Stimulated activated CD8-positive, alpha-beta memory T cell treated with anti-CD3 and anti-CD28 coated beads, Interleukin-12 subunit alpha, Interleukin-12 subunit beta, amount 100 ng/mL, for 24 hours (primary cell): Measurements from ENCODE around the gene NPC2.
"Not testable (repeated sequence)": the region's sequence is repeated elsewhere in the genome, so short reads cannot be mapped to it uniquely, and the experiment has no call there.

Source experiments
- DNase-seq: peaks from one replicate; pipeline ENCODE4 v3.0.0-alpha.2; 2020; ENCODE audit errors: extremely low read depth

Gene NPC2

DNA sequence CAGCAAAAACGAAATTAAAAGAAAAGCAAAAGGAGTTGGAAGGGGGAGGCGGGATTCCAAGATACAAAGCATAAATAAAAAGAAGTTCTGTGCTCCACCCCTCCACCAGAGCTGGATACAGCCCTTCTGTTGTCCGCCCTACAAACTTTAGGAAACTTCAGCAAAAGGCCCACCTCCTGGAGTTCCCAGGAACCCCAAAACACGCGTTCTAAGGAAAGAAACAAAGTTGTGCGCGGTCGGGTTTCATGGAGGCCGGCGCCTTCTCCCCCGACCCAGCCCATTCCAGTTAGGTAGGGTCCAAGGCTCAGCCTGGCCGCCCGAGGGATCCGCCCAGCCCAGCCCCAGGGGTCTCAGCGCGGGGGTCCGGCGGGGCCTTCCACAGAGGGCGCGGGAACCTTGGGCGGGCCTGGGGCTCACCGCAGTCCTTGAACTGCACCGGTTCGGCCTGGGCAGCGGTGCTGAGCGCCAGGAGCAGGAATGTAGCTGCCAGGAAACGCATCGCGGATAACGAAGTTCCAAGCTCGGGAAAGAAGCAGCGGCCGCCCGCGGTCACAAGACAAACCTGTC is at the start of gene NPC2:
NPC2 (minus strand) TSS at position 530 of the 567 bp plus-strand sequence; CDS start at position 499, 31 bp downstream.
- DNase-seq = no peak

DNA sequence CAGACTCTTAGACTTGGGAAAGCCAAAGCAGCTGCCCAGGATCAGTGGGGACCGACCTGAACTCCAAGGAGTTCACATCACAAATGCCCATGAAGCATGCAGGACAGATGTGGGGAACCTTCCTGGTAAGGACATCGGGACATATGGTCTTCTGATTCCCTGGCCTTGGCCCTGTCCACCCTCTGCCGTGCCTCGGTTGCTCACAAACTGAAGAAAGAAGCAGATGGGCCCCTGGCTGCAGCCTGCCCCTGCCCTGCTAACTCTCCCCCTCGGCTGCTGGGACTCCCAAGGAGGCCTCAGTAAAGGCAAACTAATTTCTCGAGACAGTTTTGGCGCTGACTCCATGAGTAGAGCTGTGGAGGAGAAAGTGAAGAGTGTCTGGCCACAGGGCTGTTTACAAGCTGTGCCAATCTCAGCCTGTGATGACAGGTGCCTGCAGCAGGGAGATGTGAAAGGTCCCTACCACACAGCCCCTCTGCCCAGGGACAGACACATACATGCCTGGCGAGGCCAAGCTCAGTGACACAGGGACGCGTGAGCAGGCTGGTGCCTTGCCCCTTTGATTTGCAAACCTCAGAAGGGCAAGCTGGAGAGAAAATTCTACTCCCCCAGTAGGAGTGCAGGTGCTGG is 49.1 kb upstream of the NPC2 start:
- no peak for DNase-seq

DNA sequence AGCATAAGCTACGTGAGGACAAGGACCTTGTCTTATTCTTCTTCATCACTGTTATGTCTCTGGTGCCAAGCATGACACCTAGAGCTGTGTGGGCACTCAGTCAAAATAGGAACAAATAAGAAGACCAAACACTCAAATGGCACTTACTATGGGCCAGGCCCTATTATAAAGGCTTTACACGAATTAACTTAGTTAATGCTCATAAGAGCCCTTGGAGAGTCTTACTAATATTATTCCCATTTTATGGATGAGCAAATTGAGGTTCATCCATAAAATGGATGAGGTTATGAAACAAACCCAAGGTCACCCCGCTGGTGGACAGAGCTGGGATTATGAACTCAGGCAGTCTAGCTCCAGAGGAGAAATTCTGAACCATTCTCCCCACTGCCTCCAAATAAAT is 48.1 kb upstream of the NPC2 start:
- no peak for DNase-seq

DNA sequence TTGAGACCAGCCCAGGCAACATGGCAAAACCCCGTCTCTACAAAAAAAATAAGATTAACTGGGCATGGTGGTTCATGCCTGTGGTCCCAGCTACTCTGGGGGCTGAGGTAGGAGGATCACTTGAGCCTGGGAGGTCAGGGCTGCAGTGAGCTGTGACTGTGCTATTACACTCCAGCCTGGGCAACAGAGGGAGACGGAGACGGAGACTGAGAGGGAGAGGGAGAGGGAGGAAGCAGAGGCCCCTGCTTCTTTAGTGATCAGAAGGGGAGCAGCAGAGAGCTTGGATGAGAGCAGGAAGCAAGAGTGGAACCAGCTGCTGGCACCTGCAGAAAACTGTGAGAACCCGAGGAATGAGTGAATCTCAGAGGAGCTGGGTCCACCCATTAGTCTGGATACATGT is 46.4 kb upstream of the NPC2 start:
- no peak for DNase-seq

DNA sequence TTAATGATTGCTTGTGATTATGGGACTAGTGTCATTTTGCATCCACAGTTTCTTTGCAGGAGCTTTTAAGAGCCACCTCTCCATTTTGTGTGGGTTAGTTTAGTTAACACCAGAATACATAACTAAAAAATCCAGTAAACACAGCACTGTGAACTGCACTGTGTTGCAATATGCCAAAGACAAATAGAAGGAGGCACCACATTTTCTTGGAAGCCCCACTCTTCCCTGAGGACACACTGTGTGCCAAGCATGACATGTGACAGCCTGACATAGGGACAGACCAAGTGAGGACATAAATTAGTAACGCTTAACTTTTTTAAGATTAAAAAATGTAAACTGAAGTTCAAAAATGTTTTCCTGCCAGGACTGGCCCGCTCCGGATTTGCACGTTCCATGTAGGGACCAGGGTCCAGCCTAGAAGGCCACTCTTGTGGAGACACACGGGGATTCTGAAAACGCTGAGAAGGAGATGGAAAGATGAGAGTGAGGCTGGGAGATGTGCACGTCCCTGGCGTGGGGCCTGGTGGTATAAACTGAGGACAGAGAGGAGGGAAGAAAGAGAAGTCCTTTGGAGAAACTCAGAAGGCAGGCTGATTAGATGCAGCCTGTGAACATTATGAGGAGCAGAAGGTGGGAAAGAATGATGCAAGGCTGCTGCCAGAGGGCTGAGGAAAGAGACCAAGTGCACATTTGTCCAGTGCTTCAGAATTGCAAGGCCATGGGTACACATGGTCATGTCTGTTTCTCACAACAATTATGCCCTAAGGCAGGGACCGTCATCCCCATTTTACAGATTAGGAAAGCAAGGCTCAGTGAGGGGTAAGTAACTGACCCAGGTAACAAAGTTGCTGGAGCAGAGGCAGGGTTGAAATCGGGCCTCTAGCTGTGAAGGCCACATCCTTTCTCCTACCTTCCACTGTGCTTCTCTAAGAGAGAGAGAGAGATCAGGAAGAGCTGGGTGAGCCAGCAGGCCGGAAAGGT is 45.6 kb upstream of the NPC2 start:
- DNase-seq = no peak

DNA sequence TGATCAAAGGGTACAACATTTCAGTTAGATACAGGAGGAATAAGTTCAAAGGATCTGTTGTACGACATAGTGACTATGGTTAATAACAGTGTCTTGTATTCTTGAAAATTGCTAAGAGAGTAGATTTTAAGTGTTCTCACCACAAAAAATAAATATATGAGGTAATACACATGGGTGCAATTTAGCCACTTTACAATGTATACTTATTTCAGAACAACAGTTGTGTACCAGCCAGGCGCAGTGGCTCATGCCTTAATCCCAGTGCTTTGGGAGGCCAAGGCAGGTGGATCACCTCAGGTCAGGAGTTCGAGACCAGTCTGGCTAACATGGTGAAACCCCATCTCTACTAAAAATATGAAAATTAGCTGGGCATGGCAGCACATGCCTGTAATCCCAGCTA is 43.2 kb upstream of the NPC2 start:
- DNase-seq = not testable (repeated sequence)

DNA sequence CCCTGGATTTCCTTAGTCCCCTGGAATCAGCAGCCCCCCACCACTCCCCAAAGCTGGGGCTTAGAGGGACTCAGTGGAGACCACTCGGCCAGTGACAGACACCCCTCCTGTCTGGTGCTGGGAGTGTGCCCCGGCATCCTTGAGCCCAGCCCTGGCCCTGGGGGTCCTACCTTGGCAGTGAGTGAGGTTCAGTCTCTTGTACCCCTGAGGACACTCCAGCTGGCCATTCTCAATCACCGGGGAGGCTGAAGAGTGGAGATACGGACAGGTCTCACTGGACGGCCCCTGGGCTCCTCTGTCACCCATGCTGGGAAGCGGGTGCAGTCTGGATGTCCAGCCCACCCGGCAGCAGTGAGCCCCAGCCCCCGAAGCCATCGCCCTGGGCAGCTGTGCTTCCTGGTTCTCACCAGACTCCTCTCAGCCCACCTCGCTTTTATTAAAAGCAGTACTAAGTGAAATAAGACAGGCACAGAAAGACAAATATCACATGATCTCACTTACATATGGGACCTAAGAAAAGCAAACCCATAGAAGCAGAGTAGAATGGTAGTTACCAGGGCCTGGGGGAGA is 42.7 kb upstream of the NPC2 start:
- no peak for DNase-seq

DNA sequence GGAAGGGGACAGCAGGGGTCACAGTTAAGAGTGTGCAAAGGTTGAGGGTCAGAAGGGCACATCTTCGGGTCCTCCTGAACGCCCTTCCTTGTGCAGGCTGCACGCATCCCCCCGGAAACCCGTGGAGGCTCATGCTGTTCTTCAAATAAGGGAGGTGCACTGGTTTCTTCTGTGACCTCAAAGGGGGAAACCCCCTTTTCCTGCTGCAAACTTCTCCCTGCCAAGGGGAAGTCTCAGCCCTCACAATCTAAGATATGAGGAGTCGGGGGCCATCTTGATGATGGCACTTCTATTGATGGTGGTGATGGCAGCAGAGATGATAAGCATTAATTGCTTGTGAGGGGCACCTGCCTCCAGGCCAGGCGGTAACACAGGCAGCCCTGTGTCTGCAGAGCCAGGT is 40.5 kb upstream of the NPC2 start:
- no peak for DNase-seq

DNA sequence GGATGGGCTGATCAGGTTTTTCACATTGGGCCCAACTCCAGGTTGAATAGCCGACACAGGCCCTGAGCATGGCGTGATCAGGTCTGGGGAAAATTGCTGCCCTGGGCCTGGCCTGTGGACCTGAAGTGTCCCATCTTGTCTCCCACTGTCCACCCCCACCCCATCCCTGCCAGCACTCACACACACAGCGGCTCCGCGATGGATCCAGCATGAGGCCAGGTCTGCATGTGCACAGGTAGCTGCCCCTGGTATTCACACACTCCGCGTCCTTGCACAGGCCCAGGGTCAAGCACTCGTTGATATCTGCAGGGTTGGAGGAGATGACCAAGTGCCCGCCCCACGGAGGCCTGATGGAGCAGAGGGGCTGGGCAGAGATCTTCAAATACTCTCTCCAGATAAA is 39.1 kb upstream of the NPC2 start:
- no peak for DNase-seq

DNA sequence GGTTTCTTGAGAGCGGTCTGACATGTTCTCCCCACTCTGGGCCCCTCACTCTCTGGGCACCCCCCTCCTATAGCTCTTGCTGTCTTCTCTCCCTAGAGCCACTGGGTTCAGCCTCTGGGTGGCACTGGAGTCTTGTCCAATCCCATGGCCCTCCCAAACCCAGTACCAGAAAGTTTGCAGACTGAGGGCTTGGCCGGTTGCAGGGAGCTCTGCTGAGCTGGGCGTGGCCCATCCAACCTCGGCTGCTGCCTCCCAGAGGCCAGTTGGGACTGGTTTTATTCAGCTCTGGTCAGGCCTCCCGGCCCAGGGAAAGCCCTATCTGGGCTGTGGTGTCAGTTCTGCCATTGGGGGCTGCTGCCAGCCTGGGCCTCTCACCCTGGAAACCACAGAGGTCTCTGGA is 38.4 kb upstream of the NPC2 start:
- no peak for DNase-seq

DNA sequence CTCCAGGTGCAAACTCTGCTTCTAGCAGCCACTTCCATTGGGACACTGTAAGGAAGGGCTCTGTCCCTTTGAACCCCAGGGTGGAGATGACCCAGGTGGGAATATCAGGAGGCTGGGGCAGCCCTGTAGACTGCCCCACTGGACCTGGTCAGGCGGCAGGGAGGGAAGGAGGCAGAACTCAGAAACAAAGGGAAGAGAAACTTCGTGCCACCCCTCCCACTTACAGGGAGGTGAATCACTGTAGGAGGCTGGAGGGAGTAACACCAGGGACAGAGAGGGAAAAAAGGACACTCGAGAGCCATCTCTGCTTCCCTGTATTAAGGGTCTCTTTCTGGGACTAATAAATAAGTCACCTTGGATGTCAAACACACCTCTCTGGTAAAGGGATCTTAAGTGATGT is 37.9 kb upstream of the NPC2 start:
- no peak for DNase-seq

DNA sequence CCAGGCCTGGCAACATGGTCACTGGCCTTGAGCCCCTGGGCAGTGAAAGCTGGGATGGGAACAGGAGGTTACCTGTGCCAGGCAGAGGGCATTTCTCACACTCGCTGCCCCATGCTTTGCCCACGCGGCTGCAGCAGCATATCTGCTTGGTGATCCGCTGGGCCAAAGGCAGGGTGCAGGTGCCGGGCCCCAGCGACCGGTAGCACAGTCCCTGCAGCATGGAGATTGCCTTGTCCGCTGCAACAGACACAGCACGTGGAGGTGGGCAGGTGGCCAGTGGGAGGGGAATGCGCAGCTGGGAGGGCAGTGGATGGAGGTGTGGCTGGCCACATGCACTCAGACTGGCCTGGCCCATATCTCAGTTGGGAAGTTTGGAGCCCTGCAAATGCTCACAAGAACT is 35.8 kb upstream of the NPC2 start:
- no peak for DNase-seq

DNA sequence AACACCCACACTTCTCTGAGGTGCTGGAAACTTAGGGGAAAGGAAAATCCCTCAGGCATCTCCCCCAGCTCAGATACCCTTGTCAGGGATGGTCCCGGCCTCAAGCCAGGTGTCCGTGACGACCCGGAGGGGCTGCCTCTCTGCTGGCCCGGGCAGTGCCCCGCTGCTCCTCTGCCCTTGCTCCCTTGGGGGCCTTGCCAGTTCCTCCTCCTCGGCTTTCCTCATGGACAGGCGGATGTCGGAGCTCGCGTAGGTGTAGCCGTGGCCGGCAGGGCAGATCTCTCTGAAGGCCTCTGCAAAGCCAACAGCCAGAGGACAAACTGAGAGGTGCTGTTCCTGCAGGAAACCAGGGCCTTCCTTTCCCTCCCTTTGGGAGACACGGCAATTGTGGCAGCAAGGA is 35.3 kb upstream of the NPC2 start:
- DNase-seq = no peak

DNA sequence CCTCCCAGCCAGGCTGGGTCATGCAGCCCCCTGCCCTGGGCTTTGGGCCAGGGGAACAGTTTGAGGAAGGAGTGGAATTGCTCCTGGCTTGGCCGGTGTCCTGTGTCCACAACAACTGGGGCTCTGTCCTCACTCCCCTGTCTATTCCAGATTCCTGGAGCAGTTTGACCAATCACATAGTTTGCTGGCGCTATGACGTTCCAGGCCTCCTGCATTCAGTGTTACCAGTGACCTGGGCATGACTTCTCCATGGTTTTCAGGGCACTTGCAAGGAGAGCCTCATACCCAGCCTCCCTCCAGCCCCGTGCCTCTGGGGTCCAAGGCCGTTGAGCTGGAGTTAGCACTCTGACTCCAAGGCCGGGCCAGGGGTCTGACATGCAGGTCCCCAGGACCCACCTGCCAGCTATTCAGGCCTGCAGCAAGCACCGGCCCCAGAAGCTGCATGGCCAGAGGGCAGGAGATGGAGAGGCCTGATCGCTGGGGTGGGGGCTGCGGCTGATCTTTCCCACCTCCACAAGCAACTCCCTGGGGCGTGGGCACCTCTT is 34.7 kb upstream of the NPC2 start:
- no peak for DNase-seq

DNA sequence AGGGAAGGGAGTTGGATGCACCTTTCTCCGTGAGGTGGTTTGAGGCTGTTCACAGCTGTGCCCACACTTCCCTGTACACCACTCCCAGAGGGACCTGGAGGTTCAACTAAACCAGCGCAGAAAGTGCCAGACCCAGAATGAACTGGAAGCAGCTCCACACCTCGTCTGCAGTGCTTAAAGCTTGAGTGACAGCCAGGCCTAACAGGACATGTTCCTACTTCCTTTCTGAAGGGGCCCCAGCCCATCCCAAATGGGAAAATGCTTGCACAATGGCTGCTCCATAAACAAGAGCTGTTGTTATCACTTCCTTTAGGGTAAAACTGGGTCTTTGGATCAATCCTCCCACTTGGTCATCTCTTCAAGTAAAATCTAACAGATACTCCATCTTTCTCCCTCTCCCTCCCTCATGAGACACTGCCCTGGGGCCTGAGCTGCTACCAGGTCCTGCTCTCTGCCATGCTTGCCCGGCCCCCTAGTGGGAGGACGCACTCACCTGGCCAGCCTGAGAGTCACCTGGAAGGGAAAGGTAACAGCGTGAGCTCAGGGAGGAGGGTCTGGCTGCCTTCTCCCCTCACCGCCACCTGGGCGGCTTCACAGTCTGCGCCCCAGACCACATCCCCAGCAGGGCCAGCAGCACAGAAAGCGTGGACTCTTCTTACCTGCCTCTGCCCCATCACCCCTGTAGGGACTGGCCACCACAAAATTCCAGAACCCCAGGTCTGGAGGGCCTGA is 33.9 kb upstream of the NPC2 start:
- DNase-seq = no peak

DNA sequence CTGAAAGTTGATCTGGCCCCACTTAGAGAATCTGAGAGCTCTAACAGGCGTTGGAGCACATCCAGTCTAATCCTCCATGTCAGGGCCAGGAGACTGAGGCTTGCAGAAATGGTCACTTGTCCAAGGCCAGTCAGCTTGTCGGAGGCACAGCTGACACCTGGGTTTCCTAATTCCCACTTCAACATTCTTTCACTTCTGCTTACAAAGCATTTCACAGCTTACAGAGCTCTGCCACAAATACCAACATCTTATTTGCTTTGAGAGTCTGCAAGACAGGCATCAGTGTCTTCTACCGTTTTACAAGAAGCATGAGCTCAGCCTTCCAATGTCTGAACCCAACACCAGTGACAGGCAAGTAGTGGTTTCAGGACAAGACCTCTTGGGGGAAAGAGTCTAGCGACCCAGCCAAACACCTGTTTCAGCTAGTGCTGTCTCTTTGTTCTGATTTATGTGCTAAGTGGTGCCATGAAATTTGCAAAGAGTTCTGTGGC is 32.3 kb upstream of the NPC2 start:
- no peak for DNase-seq

DNA sequence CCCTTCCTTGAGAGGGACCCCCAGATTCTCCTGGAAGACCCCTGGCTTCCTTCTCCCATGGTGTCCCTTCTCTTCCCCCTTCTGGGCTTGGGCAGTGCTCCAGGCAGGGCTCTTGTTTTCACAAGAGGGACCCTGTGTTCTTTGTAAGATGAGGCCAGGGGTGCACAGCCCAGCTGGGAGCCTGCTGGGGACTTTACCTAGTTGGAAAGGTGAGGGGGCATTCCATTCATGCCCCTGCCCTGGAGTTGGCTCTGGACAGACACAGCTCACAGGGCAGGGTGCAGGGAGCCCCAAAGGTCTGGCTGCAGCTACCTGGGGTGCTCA is 31.7 kb upstream of the NPC2 start:
- no peak for DNase-seq

DNA sequence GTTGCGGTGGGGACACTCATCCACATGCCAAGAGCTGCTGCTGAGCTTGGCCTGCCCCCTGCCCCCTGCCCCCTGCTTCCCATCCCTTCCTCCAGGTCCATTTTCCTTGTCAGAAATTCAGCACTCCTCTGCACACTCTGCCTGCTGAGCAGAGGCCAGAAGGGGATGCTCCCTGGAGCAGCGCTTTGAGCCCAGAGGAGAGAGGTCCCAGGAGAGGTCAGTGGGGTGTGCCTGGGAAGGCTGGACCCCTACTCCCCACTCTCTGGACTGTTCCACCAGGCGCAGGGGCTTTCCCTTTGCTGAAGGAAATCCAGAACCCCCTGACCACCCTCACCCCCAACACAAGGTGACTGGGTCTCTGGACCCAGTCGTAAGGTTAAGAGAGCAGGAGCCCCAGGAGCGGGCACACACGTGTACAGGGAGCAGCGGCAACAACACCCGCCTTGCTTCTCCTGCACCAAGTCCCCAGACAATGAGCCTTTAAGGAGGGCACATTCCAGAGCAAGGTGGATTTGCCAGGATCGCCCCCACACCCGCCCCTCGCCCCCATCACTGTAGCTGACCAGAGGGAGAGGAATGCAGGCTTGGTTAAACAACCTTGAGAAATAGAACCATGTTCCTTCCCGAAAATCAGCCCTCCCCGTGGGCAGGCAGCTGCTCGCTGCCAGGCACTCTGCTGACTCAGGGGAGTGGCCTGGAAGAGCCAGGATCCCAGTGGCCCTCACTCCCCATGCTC is 31.1 kb upstream of the NPC2 start:
- no peak for DNase-seq

DNA sequence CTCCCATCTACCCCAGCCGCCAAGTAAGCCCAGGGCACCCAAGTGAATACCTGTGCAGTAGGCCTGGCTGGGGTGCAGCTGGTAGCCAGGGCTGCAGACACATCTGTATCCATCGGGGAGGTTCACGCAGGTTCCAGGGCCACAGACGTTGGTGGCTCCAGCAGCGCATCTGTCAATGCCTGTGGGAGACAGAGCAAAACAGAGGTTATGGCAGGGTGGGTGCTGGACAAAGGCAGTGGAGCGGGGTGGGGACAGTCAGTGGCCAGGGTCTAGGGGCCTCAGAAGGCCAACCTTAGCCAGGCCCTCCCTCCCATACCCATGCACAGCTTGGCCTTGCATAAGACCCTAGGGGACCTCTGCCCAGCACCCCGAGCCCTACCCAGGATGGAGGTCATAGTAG is 29.6 kb upstream of the NPC2 start:
- DNase-seq = no peak

DNA sequence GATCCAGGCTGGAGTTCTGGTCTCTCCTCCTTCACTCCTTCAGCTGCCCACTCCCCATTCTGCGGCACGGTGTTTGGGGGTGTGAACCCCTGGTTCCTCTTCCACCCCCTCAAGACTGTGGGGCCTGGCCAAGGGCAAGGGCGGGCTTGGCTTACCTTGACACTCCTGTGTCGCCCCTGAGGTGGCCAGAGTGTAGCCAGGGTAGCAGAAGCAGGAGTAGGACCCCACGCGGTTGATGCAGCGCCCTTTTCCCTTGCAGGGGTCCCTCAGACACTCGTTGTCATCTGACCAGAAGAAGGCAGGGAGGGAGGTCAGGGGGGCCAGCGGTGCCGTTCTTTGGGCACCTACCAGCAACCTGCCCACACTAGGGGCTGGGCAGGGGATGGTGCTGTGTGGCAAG is 28.7 kb upstream of the NPC2 start:
- no peak for DNase-seq
